Thyroid gland (tissue), 4 donors: ENCODE results near the gene ZNF534. TPM values are rescaled to one million over a fixed set of nuclear protein-coding genes. Genes with fewer than 3 reads are reported as not detected.
"Not testable (repeated sequence)": the region's sequence is repeated elsewhere in the genome, so short reads cannot be mapped to it uniquely, and the experiment has no call there.

Source experiments
- DNase-seq, 2 donors: peaks; one replicate each; pipeline ENCODE4 v3.0.0-alpha.2; 2019
- H3K27ac ChIP-seq, 3 donors: fragments of 200-600 bp; sonication (generic); 1 replicate in 2 of 3; 2 replicates in 1 of 3; pipeline ENCODE4 v1.5.1; 2016 to 2019; ENCODE audit warnings: mild to moderate bottlenecking in 1 of 3, moderate library complexity in 1 of 3
- H3K27me3 ChIP-seq: fragments of 200-600 bp; sonication (generic); one replicate; pipeline ENCODE4 v1.5.1; 2019
- H3K36me3 ChIP-seq, 2 donors: fragments of 200-600 bp; sonication (generic); one replicate each; pipeline ENCODE4 v1.5.1; 2016 to 2019
- H3K4me1 ChIP-seq, 2 donors: fragments of 200-600 bp; sonication (generic); one replicate each; pipeline ENCODE4 v1.5.1; 2017 to 2019
- H3K4me3 ChIP-seq, 3 donors: fragments of 200-600 bp; sonication (generic); replicated peaks in 1 of 3; 1 replicate in 2 of 3; 2 replicates in 1 of 3; pipeline ENCODE4 v1.5.1; 2016; ENCODE audit warnings: mild to moderate bottlenecking in 1 of 3
- H3K9me3 ChIP-seq: fragments of 200-600 bp; sonication (generic); one replicate; pipeline ENCODE4 v1.5.1; 2017
- CTCF ChIP-seq, 6 experiments: fragments of 200-600 bp in 3 of 6; fragments of 450-650 bp in 3 of 6; sonication (generic) in 3 of 6; IDR thresholded peaks; one replicate each; pipeline ENCODE4 v1.5.1; 2016 to 2019; ENCODE audit warnings: antibody characterized with exemption in 6 of 6, mild to moderate bottlenecking in 2 of 6, inconsistent platforms in 1 of 6, moderate library complexity in 1 of 6
- POLR2A ChIP-seq, 2 donors: fragments of 450-650 bp; IDR thresholded peaks; one replicate each; pipeline ENCODE4 v1.6.1; 2017; ENCODE audit warnings: antibody characterized with exemption in 2 of 2, mild to moderate bottlenecking in 2 of 2, moderate library complexity in 1 of 2
- whole genome bisulfite sequencing, 2 donors: methylation state at CpG; one replicate each; pipeline ENCODE4 v1.1.5; 2017; 5-methylcytosine and 5-hydroxymethylcytosine counted together
- intact Hi-C: fragments of 100-400 bp; cut with DNase I; formaldehyde crosslinking; loops from one replicate; pipeline ENCODE4 v1.15.1; 2023
- total RNA-seq, 4 donors: library from RNA; depleted of rRNA; stranded (reverse); fragments of >200 nt; gene quantifications; one replicate each; pipeline ENCODE4 v1.2.3, GENCODE V29; 2016

Gene ZNF534
- total RNA-seq, 4 donors from 2014 or later = 0.50 to 1.2 (median 0.54) TPM; not detected in 1

- Histone ChIP-seq H3K4me3 (no peak overlapping the region), H3K9me3 (no peaks in the 10 kb centered on the region), H3K4me1 (no peaks in the 10 kb centered on the region), H3K36me3 (no peaks in the 10 kb centered on the region), H3K27ac (no peak overlapping the region), H3K27me3 (no peaks in the 10 kb centered on the region)
- no peak for TF ChIP-seq POLR2A (IDR thresholded peaks at IDR 0.05)
- TF ChIP-seq CTCF (IDR thresholded peaks at IDR 0.05) = no peak
- intact Hi-C loops = no loop called here
- 83 to 91% methylated on average over 14 of the region's 14 CpGs for WGBS, 2 donors
- no peak for DNase-seq
Observed at GRCh38 chr19:52464798-52465470, 36.0 kb downstream of the ZNF534 start.

GRCh38 chr19:52473655-52474350 lies 44.9 kb downstream of the ZNF534 start:
- no peaks in the 10 kb centered on the region for H3K4me1 ChIP-seq
- no peaks in the 10 kb centered on the region for H3K27me3 ChIP-seq
- TF ChIP-seq CTCF (IDR thresholded peaks at IDR 0.05) (no peak), POLR2A (IDR thresholded peaks at IDR 0.05) (no peak)
- H3K36me3 ChIP-seq = no peaks in the 10 kb centered on the region
- intact Hi-C loops = loop anchor here (10.0 kb wide), 1 partner anchor 609 kb away; no protein-coding TSS in a partner anchor
- no peak overlapping the region for H3K27ac ChIP-seq
- 92 to 98% methylated on average over 3 of the region's 3 CpGs for WGBS, 2 donors
- no peak overlapping the region for H3K4me3 ChIP-seq
- peaks cover 14% of the 10 kb centered on the region for H3K9me3 ChIP-seq
- DNase-seq = no peak

- Histone ChIP-seq H3K9me3 (peaks cover 14% of the 10 kb centered on the region), H3K4me3 (no peak overlapping the region), H3K27me3 (no peaks in the 10 kb centered on the region), H3K27ac (no peak overlapping the region), H3K36me3 (no peaks in the 10 kb centered on the region), H3K4me1 (no peaks in the 10 kb centered on the region)
- 95 to 97% methylated on average over 7 of the region's 7 CpGs for WGBS, 2 donors
- intact Hi-C loops = loop anchor here (10.0 kb wide), 1 partner anchor 610 kb away; no protein-coding TSS in a partner anchor
- no peak for TF ChIP-seq CTCF (IDR thresholded peaks at IDR 0.05)
- no peak for TF ChIP-seq POLR2A (IDR thresholded peaks at IDR 0.05)
- no peak for DNase-seq
Observed at GRCh38 chr19:52474351-52475127, 45.6 kb downstream of the ZNF534 start.

- H3K9me3 ChIP-seq, H3K36me3 ChIP-seq, H3K27me3 ChIP-seq, H3K4me3 ChIP-seq, DNase-seq, H3K4me1 ChIP-seq, H3K27ac ChIP-seq, intact Hi-C loops: not testable (repeated sequence)
- WGBS, 2 donors = 56 to 65% methylated on average over 7 of the region's 7 CpGs
Observed at GRCh38 chr19:52484111-52484743, 55.3 kb downstream of the ZNF534 start.

GRCh38 chr19:52485064-52485463 lies 56.1 kb downstream of the ZNF534 start:
- DNase-seq, H3K36me3 ChIP-seq, H3K27me3 ChIP-seq, H3K4me1 ChIP-seq, H3K4me3 ChIP-seq, H3K27ac ChIP-seq, intact Hi-C loops, H3K9me3 ChIP-seq: not testable (repeated sequence)
- WGBS, 2 donors = 23 to 53% methylated on average over 7 of the region's 7 CpGs

- H3K27me3 ChIP-seq, H3K36me3 ChIP-seq, DNase-seq, intact Hi-C loops, H3K4me1 ChIP-seq, H3K9me3 ChIP-seq, H3K4me3 ChIP-seq, H3K27ac ChIP-seq: not testable (repeated sequence)
- WGBS, 2 donors = 11 to 12% methylated on average over 8 of the region's 8 CpGs
Observed at GRCh38 chr19:52485561-52486240, 56.8 kb downstream of the ZNF534 start.
